Spleen (tissue), 7 donors: ENCODE measurements around the gene ANKRD44.

Experiments used
- CTCF ChIP-seq, 11 experiments: fragments of 200-600 bp in 7 of 11; fragments of 450-650 bp in 4 of 11; sonication (generic) in 4 of 11; IDR thresholded peaks in 8 of 11; conservative IDR thresholded peaks in 3 of 11; 1 replicate in 7 of 11; 2 replicates in 4 of 11; pipeline versions ENCODE4 v1.4.0 to v1.8.0; 2016 to 2021; ENCODE audit warnings: antibody characterized with exemption in 11 of 11, inconsistent platforms in 4 of 11, mild to moderate bottlenecking in 1 of 11
- POLR2A ChIP-seq, 3 donors: fragments of 450-650 bp; IDR thresholded peaks; one replicate each; pipeline ENCODE4 v1.5.1; 2017; ENCODE audit warnings: antibody characterized with exemption in 3 of 3, mild to moderate bottlenecking in 1 of 3
- POLR2AphosphoS5 ChIP-seq, 3 donors: sonication (generic); formaldehyde crosslinking; IDR thresholded peaks; one replicate each; pipeline ENCODE4 v1.5.1; 2017; ENCODE audit warnings: antibody characterized with exemption in 3 of 3
- donor health status: DM: no; HTN: no; CAD: no; lungs with moderate emphysema.
- donor health status: DM: no; HTN: no; CAD: no.
- donor health status: DM: no; HTN: no; CAD: no.

GRCh38 chr2:197189426-197190099 is 121.0 kb downstream of the ANKRD44 start:
- no peak for TF ChIP-seq POLR2AphosphoS5 (IDR thresholded peaks at IDR 0.05)
- no peak for TF ChIP-seq CTCF (IDR thresholded peaks at IDR 0.05 in 8 of 11, conservative IDR thresholded peaks at IDR 0.05 in 3 of 11)
- TF ChIP-seq POLR2A (IDR thresholded peaks at IDR 0.05) = no peak
